Body of pancreas (tissue), 4 donors: ENCODE results near the gene EXOC5.
A peak's percentile ranks its signal among the peaks of the same experiment; 100 is the strongest.
"Not testable (repeated sequence)": the region's sequence is repeated elsewhere in the genome, so short reads cannot be mapped to it uniquely, and the experiment has no call there.

Experiments
- POLR2A ChIP-seq, 3 donors: fragments of 450-650 bp; IDR thresholded peaks; one replicate each; pipeline ENCODE4 v1.6.1; 2016; ENCODE audit warnings: antibody characterized with exemption in 3 of 3, mild to moderate bottlenecking in 2 of 3
- TF ChIP-seq, protein P1 (sequence below), 7 experiments: fragments of 450-650 bp in 4 of 7; fragments of 200-600 bp in 3 of 7; sonication (generic) in 3 of 7; IDR thresholded peaks; one replicate each; pipeline ENCODE4 v1.5.1; 2016 to 2019; ENCODE audit warnings: antibody characterized with exemption in 7 of 7

DNA sequence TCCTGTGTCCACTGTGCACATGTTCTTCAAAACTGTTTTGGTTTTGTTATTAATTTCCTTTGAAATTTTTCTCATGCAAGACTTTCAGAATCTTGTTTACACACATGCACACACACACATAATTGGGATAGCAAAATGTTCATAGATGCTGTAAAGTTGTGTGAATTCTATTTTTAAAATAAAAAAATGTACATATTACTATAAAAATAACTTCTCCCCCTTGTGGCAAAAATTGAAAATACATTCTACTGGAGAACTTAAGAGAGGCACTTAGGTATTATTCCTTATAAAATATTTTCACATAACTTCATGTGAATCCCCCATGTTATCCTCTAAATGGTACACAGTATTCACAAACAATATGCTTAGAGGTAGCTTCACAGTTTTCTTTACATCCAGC is 66.0 kb downstream of the EXOC5 start:
- TF ChIP-seq, protein P1, sequence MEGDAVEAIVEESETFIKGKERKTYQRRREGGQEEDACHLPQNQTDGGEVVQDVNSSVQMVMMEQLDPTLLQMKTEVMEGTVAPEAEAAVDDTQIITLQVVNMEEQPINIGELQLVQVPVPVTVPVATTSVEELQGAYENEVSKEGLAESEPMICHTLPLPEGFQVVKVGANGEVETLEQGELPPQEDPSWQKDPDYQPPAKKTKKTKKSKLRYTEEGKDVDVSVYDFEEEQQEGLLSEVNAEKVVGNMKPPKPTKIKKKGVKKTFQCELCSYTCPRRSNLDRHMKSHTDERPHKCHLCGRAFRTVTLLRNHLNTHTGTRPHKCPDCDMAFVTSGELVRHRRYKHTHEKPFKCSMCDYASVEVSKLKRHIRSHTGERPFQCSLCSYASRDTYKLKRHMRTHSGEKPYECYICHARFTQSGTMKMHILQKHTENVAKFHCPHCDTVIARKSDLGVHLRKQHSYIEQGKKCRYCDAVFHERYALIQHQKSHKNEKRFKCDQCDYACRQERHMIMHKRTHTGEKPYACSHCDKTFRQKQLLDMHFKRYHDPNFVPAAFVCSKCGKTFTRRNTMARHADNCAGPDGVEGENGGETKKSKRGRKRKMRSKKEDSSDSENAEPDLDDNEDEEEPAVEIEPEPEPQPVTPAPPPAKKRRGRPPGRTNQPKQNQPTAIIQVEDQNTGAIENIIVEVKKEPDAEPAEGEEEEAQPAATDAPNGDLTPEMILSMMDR (IDR thresholded peaks at IDR 0.05) = peak in 4 of 7 experiments; percentile 1 to 41 (median 26)
- not testable (repeated sequence) for TF ChIP-seq POLR2A (IDR thresholded peaks at IDR 0.05)
